Osteocyte (in vitro differentiated cells): Measurements from ENCODE around the gene GPR34. TPM values are rescaled to one million over a fixed set of nuclear protein-coding genes. Genes with fewer than 3 reads are reported as not detected.

ENCODE experiments used
- DNase-seq: peaks from one replicate; pipeline ENCODE4 v3.0.0; 2021; ENCODE audit warnings: mixed read lengths; ENCODE audit not compliant: unreplicated experiment; ENCODE audit errors: extremely low spot score
- H3K27ac Mint-ChIP-seq: one replicate; pipeline ENCODE4 v1.8.0; 2021; ENCODE audit warnings: mild to moderate bottlenecking, mixed read lengths; ENCODE audit not compliant: unreplicated experiment
- H3K27me3 Mint-ChIP-seq: one replicate; pipeline ENCODE4 v1.8.0; 2021; ENCODE audit warnings: mixed read lengths; ENCODE audit not compliant: unreplicated experiment
- H3K36me3 Mint-ChIP-seq: one replicate; pipeline ENCODE4 v1.8.0; 2021; ENCODE audit warnings: mixed read lengths; ENCODE audit not compliant: unreplicated experiment
- H3K4me1 Mint-ChIP-seq: one replicate; pipeline ENCODE4 v1.8.0; 2021; ENCODE audit warnings: mixed read lengths; ENCODE audit not compliant: unreplicated experiment
- H3K4me3 Mint-ChIP-seq: one replicate; pipeline ENCODE4 v1.8.0; 2021; ENCODE audit warnings: mild to moderate bottlenecking, moderate library complexity, mixed read lengths; ENCODE audit not compliant: unreplicated experiment
- H3K9me3 Mint-ChIP-seq: one replicate; pipeline ENCODE4 v1.8.0; 2021; ENCODE audit warnings: mixed read lengths; ENCODE audit not compliant: unreplicated experiment
- total RNA-seq: library from RNA; stranded (reverse); gene quantifications from 2 replicates; pipeline ENCODE4 v1.2.1, GENCODE V29; 2021
- TF ChIP-seq, protein P1 (sequence below): fragments of 200-600 bp; sonication (generic); IDR thresholded peaks from 2 replicates; pipeline ENCODE4 v1.5.0; 2021; ENCODE audit warnings: antibody characterized with exemption, mild to moderate bottlenecking, moderate library complexity

GPR34 gene
- total RNA-seq, 1 donor from 2014 or later: not detected

DNA sequence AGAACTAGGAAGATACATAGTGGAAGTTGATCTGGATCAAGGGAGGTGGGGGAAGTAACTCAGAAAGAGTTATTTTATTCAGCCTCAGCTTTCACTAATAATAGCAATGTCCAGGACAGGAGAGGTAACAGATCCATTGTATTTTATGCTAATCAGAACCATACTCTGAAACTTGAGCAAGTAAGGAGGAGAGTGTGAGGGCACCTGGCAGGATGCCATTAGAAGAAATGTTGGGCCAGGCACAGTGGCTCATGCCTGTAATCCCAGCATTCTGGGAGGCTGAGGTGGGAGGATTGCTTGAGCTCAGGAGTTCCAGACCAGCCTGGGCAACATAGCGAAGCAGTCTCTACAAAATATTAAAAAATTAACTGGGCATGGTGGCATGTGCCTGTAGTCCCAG, 16.3 kb downstream of the GPR34 start:
- no peak for DNase-seq
- Mint-ChIP-seq H3K4me1 (peaks cover 5% of the 10 kb centered on the region), H3K27ac (no peak overlapping the region), H3K36me3 (no peaks in the 10 kb centered on the region), H3K4me3 (no peak overlapping the region), H3K27me3 (no peaks in the 10 kb centered on the region), H3K9me3 (peaks cover 5% of the 10 kb centered on the region)
- TF ChIP-seq, protein P1, sequence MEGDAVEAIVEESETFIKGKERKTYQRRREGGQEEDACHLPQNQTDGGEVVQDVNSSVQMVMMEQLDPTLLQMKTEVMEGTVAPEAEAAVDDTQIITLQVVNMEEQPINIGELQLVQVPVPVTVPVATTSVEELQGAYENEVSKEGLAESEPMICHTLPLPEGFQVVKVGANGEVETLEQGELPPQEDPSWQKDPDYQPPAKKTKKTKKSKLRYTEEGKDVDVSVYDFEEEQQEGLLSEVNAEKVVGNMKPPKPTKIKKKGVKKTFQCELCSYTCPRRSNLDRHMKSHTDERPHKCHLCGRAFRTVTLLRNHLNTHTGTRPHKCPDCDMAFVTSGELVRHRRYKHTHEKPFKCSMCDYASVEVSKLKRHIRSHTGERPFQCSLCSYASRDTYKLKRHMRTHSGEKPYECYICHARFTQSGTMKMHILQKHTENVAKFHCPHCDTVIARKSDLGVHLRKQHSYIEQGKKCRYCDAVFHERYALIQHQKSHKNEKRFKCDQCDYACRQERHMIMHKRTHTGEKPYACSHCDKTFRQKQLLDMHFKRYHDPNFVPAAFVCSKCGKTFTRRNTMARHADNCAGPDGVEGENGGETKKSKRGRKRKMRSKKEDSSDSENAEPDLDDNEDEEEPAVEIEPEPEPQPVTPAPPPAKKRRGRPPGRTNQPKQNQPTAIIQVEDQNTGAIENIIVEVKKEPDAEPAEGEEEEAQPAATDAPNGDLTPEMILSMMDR: no peak

DNA sequence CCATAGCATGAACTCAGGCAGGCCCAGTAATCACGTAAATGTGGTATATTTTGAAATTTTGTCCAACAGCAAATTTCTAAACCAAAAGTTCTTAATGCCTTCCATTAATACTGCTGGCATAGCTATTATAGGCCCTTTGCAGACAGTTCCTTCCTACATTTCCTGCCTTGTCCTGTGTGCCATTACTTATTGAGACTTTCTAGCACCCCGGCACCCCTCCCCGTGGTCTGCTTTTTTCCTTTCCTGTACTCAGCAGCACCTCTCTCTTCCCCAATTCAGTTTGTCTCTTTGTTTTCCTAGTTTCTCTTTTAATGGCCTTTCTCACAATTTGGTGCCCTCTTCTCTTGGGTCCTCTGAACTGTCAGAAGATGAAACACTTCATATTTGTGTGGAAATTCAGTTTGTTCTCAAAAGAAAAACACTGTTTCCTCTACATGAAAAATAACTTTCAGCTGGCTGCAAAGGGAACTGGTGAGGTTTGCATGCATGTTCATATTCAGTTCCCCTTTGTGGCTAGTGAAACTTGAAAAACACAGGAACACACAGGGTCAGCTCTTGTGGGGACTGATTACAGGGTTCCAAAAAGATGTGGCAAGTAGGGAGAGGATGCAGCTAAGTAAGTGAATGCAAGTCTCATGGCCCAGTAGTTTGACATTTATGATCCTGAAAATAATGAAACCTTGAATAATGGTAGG, 17.1 kb downstream of the GPR34 start:
- H3K4me1 Mint-ChIP-seq: peaks cover 5% of the 10 kb centered on the region
- TF ChIP-seq, protein P1: no peak
- H3K36me3 Mint-ChIP-seq: no peaks in the 10 kb centered on the region
- no peaks in the 10 kb centered on the region for H3K27me3 Mint-ChIP-seq
- no peak for DNase-seq
- H3K4me3 Mint-ChIP-seq: no peak overlapping the region
- no peak overlapping the region for H3K27ac Mint-ChIP-seq
- H3K9me3 Mint-ChIP-seq: peaks cover 5% of the 10 kb centered on the region

DNA sequence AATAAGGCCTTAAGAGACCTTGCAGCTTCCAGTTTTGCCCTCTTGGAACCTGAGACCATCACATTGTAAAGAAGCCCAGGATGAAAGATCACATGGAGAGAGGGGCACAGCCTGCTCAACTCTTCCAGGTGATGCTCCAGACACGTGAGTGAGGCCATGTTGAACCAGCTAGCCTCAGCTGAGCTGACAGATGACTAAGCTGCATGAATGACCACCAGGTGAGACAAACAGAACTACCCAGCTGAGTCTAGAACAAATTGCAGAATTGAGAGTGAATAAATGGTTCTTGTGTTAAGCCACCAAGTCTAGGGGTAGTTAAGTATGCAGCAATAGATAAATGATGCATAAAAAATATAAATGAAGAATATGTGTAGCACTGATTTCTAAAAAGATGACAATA, 18.4 kb downstream of the GPR34 start:
- H3K4me3 Mint-ChIP-seq: no peak overlapping the region
- no peaks in the 10 kb centered on the region for H3K27me3 Mint-ChIP-seq
- H3K27ac Mint-ChIP-seq: no peak overlapping the region
- peaks cover 5% of the 10 kb centered on the region for H3K4me1 Mint-ChIP-seq
- H3K9me3 Mint-ChIP-seq: peaks cover 5% of the 10 kb centered on the region
- TF ChIP-seq, protein P1: no peak
- no peaks in the 10 kb centered on the region for H3K36me3 Mint-ChIP-seq
- no peak for DNase-seq

DNA sequence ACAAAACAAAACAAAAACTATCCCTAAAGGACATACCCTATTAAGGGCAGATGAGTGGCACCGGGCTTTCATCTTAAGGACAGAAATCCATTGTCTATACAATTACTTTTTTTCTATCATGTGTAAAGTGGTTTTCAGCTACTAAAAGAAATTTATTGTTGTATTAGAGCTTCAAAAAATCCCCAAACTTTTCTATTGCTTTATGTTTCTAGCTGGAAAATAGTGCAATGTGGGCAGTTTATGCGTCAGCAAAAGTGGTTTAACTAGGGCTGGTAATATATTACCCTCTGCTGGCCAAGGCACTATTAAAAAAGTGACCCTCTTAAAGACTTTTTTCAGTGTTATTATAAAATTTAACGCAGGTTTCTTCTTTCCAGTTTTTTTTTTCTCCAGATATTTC, 19.7 kb downstream of the GPR34 start:
- Mint-ChIP-seq H3K27me3 (no peaks in the 10 kb centered on the region), H3K27ac (no peak overlapping the region), H3K36me3 (no peaks in the 10 kb centered on the region), H3K9me3 (peaks cover 5% of the 10 kb centered on the region), H3K4me3 (no peak overlapping the region), H3K4me1 (peaks cover 5% of the 10 kb centered on the region)
- TF ChIP-seq, protein P1: peak; percentile 21
- no peak for DNase-seq

DNA sequence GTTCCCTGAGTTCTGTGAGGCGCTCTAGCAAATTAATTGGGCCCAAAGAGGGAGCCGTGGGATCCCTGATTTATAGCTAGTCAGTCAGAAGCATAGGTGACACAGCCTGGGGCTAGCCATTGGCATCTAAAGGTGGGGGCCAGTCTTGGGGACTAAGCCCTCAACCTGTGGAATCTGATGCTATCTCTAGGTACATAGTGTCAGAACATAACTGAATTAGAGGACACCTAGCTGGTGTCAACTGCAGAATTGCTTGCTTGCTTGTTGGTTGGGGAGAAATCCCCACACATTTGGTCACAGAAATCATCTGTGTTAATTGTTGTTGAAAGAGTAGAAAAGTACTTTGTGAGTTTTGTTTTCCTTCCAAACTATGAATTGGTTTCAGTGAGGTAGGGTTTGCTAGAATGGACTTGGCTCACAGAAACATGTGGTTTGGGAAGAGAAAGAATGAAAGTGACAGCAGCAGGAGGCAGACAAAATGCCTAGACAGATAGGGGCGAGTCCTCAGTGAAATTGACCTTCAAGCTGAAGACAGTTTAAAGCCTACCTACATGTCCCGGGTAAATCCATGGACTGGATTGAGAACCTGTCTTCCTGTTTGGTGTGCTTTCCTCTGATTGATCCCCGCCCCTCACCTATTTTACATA, 22.4 kb downstream of the GPR34 start:
- H3K4me1 Mint-ChIP-seq: no peaks in the 10 kb centered on the region
- TF ChIP-seq, protein P1: no peak
- H3K9me3 Mint-ChIP-seq: no peaks in the 10 kb centered on the region
- H3K27ac Mint-ChIP-seq: no peak overlapping the region
- H3K27me3 Mint-ChIP-seq: no peaks in the 10 kb centered on the region
- no peaks in the 10 kb centered on the region for H3K36me3 Mint-ChIP-seq
- no peak overlapping the region for H3K4me3 Mint-ChIP-seq
- no peak for DNase-seq
